ENCODE results near the gene MAJIN.

- TF ChIP-seq CTCF (IDR thresholded peaks at IDR 0.05; ENCODE audit: poor library complexity), result no peak
- TF ChIP-seq EZH2 (IDR thresholded peaks at IDR 0.05; ENCODE audit: borderline replicate concordance), result no peak
Observed at GRCh38 chr11:64925536-64926436, 46.1 kb downstream of the MAJIN start.

Data from hepatocyte (in vitro differentiated cells).